ENCODE measurements around the gene EIF4G3. TPM values are rescaled to one million over a fixed set of nuclear protein-coding genes. Genes with fewer than 3 reads are reported as not detected.

EIF4G3 gene
- total RNA-seq, 1 donor from 2014 or later = 33.9 TPM

GRCh38 chr1:21077085-21077484, 99.6 kb downstream of the EIF4G3 start:
- DNase-seq = no peak
- no peak overlapping the region for H3K27ac ChIP-seq (replicated peaks)
- intact Hi-C loops (cut with micrococcal nuclease) = no loop called here
- H3K36me3 ChIP-seq = no peaks in the 10 kb centered on the region
- no peaks in the 10 kb centered on the region for H3K27me3 ChIP-seq (ENCODE audit: low read depth)
- no peak overlapping the region for H3K4me3 ChIP-seq
- no peaks in the 10 kb centered on the region for H3K9me3 ChIP-seq (replicated peaks)
- TF ChIP-seq CTCF (IDR thresholded peaks at IDR 0.05; ENCODE audit: borderline replicate concordance) = no peak
- H3K4me1 ChIP-seq = peaks cover 25% of the 10 kb centered on the region

GRCh38 chr1:21072721-21073120, 104.0 kb downstream of the EIF4G3 start:
- no peaks in the 10 kb centered on the region for H3K9me3 ChIP-seq (replicated peaks)
- H3K4me1 ChIP-seq = peaks cover 35% of the 10 kb centered on the region
- TF ChIP-seq CTCF (IDR thresholded peaks at IDR 0.05; ENCODE audit: borderline replicate concordance) = no peak
- no peak overlapping the region for H3K4me3 ChIP-seq
- no peak for DNase-seq
- no peaks in the 10 kb centered on the region for H3K36me3 ChIP-seq
- no peak overlapping the region for H3K27ac ChIP-seq (replicated peaks)
- no peaks in the 10 kb centered on the region for H3K27me3 ChIP-seq (ENCODE audit: low read depth)
- intact Hi-C loops (cut with micrococcal nuclease) = no loop called here

GRCh38 chr1:21069549-21069948, 107.1 kb downstream of the EIF4G3 start:
- Histone ChIP-seq H3K4me3 (no peak overlapping the region), H3K4me1 (peaks cover 21% of the 10 kb centered on the region), H3K27ac (replicated peaks) (no peak overlapping the region), H3K27me3 (ENCODE audit: low read depth) (no peaks in the 10 kb centered on the region), H3K9me3 (replicated peaks) (no peaks in the 10 kb centered on the region), H3K36me3 (no peaks in the 10 kb centered on the region)
- no peak for DNase-seq
- intact Hi-C loops (cut with micrococcal nuclease) = no loop called here
- TF ChIP-seq CTCF (IDR thresholded peaks at IDR 0.05; ENCODE audit: borderline replicate concordance) = no peak

GRCh38 chr1:21068937-21069336, 107.8 kb downstream of the EIF4G3 start:
- intact Hi-C loops (cut with micrococcal nuclease) = no loop called here
- no peak overlapping the region for H3K27ac ChIP-seq (replicated peaks)
- no peak for TF ChIP-seq CTCF (IDR thresholded peaks at IDR 0.05; ENCODE audit: borderline replicate concordance)
- H3K36me3 ChIP-seq = no peaks in the 10 kb centered on the region
- H3K4me3 ChIP-seq = no peak overlapping the region
- no peak for DNase-seq
- no peaks in the 10 kb centered on the region for H3K9me3 ChIP-seq (replicated peaks)
- H3K4me1 ChIP-seq = peaks cover 21% of the 10 kb centered on the region
- H3K27me3 ChIP-seq (ENCODE audit: low read depth) = no peaks in the 10 kb centered on the region

- H3K9me3 ChIP-seq (replicated peaks) = no peaks in the 10 kb centered on the region
- no peaks in the 10 kb centered on the region for H3K36me3 ChIP-seq
- intact Hi-C loops (cut with micrococcal nuclease) = no loop called here
- peaks cover 14% of the 10 kb centered on the region for H3K4me1 ChIP-seq
- H3K4me3 ChIP-seq = no peak overlapping the region
- DNase-seq = no peak
- H3K27ac ChIP-seq (replicated peaks) = no peak overlapping the region
- H3K27me3 ChIP-seq (ENCODE audit: low read depth) = no peaks in the 10 kb centered on the region
- TF ChIP-seq CTCF (IDR thresholded peaks at IDR 0.05; ENCODE audit: borderline replicate concordance) = no peak
Measured at GRCh38 chr1:21067551-21068227, 109.0 kb downstream of the EIF4G3 start.
